Measurements from ENCODE around the gene QSOX1.

DNA sequence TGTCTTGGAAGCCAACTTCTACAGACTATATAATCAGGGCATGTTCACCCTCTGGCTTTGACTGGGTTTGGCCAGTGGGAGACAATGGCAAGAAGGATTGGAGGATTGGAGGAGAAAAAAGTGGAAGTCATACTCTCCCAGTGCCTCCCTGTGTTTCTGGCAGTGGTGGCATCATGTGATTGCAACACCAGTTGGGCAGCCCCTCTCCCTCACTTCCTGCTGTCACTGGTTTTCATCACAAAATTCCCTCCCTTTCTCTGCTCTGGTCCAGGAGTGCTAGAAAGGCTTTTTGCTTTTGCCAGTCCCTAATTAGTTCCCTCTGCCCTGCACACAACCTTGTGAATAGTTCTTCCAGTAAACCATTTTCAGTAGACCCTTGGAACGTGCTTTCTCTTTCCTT is 3.7 kb upstream of the QSOX1 start:
- TF ChIP-seq CTCF (IDR thresholded peaks at IDR 0.05; ENCODE audit: low read length) (no peak), EZH2 (IDR thresholded peaks at IDR 0.05; ENCODE audit: borderline replicate concordance, low read length) (no peak)

Measured in OCI-LY1 (cell line).